Stimulated activated CD4-positive, alpha-beta T cell treated with anti-CD3 and anti-CD28 coated beads, TNF-alpha, amount 100 ng/mL, for 24 hours (primary cell): Measurements from ENCODE around the gene TAAR8.
"Not testable (repeated sequence)": the region's sequence is repeated elsewhere in the genome, so short reads cannot be mapped to it uniquely, and the experiment has no call there.

ENCODE experiments used
- DNase-seq, 3 experiments: peaks; one replicate each; pipeline ENCODE4 v3.0.0-alpha.2; 2020; ENCODE audit warnings: low read depth in 3 of 3

TAAR8 gene

DNA sequence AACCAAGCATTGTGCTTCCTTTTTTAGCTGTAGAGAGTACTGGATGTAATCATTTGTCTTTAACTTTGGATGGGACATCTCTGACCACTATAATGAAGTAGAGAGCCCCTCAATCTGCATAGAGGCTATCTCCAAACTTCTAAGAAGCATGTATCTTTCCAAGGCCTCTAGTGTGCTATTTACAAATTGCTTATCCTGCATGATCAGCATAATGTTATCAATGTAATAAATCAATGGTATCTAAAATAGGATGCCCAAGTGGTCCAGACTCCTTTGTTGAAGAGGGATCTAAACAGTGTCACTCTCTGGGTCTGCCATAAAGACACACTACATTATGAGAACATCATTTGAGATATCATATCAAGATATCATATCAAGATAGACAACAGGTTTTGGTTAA lies 7.6 kb upstream of the TAAR8 start:
- DNase-seq = no peak

DNA sequence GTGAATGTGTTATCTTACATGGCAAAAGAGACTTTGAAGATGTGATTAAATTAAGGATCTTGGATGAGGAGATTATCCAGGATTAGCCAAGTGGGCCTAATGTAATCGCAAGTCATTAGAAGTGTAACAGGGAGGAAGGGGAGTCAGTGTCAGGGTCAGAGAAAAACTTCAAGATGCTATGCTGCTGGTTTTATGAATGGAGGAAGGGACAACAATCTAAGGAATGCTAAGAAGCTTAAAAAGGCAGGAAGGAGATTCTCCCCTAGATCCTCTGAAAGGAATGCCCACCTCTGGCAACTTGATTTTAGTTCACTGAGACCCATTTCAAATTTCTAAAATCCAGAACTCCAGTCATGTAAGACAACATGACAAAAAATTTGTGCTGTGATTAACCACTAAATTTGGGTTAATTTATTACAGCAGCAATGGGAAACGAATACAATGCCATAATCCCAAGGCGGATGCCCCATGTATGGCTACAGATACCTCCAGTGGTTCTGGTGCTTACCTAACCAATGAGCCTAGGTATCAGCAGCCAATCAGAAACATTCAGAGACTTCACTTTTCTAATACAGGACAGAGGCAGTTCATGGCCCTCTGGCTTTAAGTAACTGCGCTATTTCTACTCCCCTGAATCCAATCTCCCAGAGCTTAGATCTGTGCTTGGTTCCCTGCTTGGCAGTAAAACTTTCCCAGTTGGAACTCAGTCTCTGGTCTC lies 3.6 kb upstream of the TAAR8 start:
- no peak for DNase-seq

DNA sequence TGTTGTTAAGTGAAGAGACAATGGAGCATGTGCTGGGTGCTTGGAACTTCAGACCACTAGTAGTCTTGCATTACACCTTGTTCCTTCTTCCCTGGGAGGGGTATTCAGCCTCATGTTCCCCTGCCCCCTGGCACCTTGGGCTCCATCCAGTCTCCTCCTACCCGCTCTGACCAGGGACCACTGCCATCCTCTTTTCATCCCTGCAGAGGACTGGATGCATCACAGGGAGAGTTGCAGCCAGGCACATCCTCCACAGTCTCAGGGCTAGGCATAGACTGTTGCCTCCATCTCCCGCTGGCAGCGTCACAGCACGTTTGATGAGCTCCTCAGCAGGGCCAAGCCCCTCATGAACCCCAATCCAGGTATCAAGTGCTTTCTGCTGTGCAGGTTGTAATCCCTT lies 1.3 kb upstream of the TAAR8 start:
- no peak for DNase-seq

DNA sequence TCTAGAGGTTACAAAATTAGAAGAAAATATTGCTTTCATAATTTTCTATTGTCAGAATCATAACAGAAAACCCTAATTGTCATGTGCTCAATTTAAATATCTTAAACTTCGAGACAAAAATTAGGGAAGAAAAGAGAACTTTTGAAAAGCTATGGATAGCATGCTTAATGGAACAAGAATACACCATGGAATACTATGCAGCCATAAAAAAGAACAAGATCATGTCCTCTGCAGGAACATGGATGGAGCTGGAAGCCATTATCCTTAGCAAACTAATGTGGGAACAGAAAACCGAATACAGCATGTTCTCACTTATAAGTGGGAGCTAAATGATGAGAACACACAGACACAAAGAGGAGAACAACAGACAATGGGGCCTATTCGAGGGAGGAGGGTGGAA lies 7.6 kb downstream of the TAAR8 start:
- DNase-seq = not testable (repeated sequence)

DNA sequence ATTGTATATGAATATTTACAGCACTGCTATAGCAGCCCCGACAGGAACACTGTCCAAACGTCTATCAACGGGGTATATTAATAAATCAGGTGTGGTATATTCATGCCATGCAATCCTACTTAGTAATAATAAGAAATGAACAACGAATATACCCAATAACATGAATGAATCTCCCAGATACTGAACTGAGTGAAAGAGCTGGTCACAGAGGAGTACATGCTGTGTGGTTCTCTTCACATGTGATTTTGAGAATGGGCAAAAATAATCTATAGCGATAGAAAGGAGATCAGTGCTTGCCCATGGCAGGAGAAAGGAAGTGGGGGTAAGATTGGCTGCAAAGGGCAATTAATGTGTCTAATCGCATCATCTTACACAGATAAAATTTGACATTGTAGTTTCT lies 13.9 kb downstream of the TAAR8 start:
- no peak for DNase-seq

DNA sequence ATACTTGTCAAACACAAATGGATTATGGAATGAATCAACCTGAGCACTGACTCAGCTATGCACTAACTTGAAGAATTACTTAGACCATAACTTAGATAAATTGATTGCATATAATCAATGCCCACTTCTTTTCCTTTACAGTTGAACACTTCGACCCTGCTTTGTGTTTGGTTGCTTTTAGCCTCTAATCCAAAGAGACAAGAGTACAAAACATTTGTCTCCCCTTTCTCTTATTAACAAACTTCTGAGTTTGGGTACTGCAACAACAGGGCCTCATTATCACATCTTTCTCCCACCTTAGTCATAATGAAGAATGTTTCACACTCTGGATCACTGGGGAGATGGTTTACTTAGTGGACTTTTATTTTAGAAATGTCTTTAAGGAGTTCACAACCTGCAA lies 15.1 kb downstream of the TAAR8 start:
- no peak for DNase-seq

DNA sequence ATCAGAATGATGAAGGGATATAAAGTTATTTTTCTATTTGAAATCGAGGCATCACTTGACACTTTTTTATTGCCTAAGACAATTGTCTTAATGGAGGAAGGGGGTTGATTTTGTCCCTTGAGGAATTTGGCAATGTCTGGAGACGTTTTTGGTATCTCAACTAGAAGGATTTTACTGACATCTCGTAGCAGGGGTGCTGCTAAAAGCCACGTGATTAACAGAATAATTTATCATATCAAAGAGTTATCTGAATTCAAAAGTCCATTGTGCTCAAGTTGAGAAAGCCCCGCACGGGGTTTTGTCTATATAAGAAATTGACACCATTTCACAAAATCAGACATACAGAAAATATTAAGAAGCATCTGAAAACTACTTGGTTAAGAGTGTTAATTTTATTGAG lies 16.1 kb downstream of the TAAR8 start:
- no peak for DNase-seq

DNA sequence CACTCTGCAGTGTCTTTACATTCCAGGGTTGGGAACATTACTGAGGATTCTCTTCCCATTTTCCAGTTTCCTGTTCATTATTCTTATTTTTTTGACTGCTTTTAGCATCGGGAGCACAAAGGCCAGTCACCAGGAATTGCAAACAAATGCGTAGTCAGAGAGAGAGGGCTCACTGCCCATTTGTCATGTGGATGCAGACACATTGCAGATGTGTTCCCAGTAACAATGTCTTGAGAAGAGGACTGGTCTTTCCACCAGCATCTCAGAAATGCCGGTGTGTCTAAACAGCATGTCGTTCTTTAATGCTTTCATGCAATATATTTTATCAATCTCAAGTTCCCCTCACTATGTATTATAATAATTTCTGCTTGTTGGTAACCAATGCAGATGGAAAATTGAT lies 16.7 kb downstream of the TAAR8 start:
- DNase-seq = no peak

DNA sequence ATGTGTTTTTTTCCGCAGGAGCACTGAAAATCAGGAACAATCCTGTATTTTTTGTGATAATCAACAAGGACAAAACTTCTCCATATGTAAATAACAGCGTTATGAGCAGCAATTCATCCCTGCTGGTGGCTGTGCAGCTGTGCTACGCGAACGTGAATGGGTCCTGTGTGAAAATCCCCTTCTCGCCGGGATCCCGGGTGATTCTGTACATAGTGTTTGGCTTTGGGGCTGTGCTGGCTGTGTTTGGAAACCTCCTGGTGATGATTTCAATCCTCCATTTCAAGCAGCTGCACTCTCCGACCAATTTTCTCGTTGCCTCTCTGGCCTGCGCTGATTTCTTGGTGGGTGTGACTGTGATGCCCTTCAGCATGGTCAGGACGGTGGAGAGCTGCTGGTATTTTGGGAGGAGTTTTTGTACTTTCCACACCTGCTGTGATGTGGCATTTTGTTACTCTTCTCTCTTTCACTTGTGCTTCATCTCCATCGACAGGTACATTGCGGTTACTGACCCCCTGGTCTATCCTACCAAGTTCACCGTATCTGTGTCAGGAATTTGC lies 17.8 kb downstream of the TAAR8 start, which contains the start of gene TAAR6:
Gene TAAR6 (plus strand): TSS at position 102 of the 557 bp plus-strand sequence. CDS start 0 bp downstream, at position 102.
- no peak for DNase-seq

DNA sequence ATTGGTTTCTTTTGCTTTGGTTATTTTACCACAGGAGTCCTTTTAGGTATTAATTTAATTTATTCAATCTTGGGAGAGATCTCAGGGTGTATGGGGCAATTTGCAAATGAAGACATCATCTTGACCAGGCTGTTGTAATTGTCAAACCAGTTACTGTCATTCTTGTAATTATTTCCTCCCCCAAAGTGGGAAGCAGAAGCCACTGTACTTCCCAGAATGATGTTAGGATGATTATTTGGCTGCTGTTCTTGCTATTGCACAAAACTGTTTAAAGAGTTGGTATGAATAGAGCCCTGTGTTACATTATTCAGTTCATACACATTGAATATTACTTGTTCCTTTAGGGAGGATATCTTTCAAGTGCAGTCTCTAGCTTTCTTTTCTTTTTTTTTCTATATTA lies 19.3 kb downstream of the TAAR8 start:
- no peak for DNase-seq

DNA sequence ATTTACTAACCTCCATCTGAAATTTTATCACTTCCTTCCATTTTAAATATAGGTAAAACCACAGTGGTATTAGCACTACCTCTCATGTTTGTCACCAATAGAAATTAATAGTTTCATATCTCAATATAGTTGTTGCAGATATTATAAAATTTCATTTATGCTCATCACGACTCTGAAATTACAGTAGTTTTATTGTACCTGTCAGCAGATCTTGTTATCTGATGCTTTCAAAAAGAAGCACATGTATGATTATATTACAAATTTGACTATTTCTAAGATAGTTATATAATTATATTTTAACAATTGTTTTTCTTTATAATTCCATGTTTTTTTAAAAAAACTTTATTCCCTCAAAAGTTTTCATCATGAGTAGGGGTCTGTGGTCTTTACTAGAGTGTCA lies 32.2 kb downstream of the TAAR8 start:
- no peak for DNase-seq

DNA sequence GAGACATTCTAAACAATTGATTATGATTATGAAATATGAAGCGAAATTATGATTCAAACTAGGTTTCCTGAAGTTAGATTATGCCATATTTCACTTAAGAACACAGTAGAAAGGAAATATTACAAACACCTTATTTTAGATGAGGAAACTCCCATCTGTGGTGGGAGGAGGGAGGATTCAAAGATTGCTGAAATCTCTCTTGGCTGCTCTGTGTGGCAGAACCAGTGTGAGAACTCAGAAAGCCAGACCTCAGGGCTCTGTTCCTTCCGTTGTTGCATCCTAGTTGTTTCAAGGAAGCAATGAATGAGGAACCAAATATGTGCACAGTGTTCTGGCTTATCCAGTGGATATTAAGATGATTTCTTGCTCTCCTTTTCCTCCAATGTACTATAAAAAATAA lies 35.0 kb downstream of the TAAR8 start:
- no peak for DNase-seq

DNA sequence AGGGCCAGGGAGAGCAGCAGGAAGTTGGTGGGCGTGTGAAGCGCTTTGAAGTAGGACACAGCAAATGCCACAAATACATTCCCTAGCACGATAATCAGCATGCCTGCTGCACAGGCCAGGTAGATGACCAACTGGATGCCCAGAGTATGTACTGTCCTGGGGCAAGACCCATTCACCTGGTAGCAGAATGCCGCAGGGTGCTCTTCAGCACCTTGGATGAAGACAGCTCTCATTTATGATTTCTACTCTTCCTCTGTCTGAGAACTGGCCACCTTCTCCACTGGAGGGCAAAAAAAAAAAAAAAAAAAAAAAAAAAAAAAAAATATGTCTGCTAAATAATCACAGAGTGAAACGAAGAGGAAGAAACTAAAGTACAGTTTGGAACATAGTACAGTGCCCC lies 37.0 kb downstream of the TAAR8 start, which contains the start of gene TAAR5:
Gene TAAR5 (minus strand): TSS at position 288 of the 400 bp plus-strand sequence. CDS start 55 bp downstream, at position 233.
- no peak for DNase-seq

DNA sequence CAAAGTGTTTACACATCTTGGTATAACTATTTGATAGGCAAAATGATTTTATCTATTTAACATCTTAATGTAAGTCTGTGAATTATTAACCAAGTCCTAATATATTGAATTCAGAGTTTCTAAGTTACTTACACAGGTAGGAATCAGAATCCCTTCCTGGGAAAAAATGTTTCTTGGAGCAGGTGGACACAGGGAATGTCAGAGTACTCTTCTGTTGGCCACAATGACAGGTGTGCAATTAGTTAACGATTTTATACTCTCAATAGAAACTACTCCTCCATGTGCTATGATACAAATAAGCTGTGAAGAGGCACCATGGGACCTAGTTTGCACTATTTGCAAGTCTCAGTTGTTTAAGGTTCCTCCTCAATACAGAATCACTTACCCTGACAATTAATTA lies 37.9 kb downstream of the TAAR8 start:
- no peak for DNase-seq

DNA sequence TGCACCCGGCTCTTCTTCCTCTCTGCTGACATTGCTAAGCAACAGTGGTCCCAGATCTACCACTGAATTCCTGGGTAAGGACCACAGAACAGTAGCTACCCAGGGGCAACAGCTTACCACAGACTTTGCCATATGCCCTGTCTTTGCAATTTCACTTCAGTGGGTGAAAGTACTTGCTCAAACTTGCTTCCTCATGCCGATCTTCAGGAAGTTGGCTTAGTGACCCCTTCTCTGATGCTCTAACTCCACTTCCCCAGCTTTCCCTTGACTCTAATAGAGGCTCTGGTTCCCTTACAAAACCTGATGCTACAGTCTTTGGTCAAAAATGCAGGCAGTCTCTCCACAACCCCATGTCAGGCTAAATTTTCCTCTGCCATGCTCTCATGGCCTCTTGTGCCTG lies 40.4 kb downstream of the TAAR8 start:
- no peak for DNase-seq

DNA sequence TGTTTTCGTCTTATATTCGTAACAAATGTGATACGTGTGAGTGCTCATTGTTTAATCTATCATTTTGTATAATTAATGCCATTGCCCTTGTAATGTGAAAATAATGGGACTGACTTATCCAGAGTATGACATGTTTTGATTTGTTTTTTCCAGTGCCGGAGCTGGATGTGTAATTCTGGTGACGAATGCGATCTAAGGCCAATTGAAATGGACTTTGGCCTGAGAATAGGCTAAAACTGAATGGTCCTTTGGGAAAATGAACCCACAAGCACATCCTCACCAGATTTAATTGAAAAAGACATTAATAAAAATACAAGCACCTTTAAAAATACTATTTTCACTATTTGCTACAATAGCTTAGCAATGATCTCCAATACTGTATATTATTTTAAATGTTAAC lies 43.7 kb downstream of the TAAR8 start:
- DNase-seq = no peak

DNA sequence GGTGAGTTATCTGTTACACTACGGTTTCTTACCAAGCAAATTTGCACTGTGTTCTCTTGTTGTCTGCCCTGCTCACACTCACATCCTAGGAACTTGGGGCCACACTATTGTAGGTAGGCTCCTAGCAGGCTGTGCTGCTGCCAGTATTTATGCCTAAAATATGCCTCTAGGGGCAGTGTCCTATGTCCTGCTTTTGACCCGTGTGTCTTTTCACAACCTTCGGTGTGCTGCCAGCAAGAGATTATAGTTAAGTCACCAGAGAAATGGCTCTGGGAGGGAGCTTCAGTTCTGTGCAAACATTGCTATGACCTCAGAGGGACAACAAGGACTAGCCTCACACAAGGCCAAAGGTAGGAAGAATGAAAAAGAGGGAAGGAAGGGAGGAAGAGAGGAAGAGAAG lies 46.0 kb downstream of the TAAR8 start:
- no peak for DNase-seq

DNA sequence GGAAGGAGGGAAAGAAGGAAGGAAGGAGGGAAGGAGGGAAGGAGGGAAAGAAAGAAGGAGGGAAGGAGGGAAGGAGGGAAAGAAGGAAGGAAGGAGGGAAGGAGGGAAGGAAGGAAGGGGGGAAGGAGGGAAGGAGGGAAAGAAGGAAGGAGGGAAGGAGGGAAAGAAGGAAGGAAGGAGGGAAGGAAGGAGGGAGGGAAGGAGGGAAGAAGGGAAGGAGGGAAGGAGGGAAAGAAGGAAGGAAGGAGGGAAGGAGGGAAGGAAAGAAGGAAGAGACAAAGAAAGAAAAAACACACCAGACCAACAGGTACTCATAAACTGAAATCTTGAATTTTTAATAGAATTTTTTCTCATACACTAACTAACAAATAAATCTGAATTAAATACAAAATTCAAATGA lies 48.4 kb downstream of the TAAR8 start:
- DNase-seq = not testable (repeated sequence)
